Liver (tissue), 3 donors: ENCODE results near the gene RPS6KA4.

Source experiments
- CTCF ChIP-seq: fragments of 150-350 bp; IDR thresholded peaks from 2 replicates; pipeline ENCODE4 v1.5.1; 2017; ENCODE audit warnings: improper control_type of control experiment, low read depth, low read length; ENCODE audit not compliant: missing input control
- GABPA ChIP-seq, 2 donors: IDR thresholded peaks in 1 of 2; conservative IDR thresholded peaks in 1 of 2; 2 replicates each; pipeline ENCODE4 v1.6.1; 2016; ENCODE audit warnings: antibody characterized with exemption in 2 of 2, mild to moderate bottlenecking in 1 of 2, moderate library complexity in 1 of 2
- HNF4A ChIP-seq, 2 donors: conservative IDR thresholded peaks; 2 replicates each; pipeline ENCODE4 v1.6.1; 2016; ENCODE audit warnings: antibody characterized with exemption in 2 of 2, mild to moderate bottlenecking in 2 of 2
- NR2F2 ChIP-seq: IDR thresholded peaks from 2 replicates; pipeline ENCODE4 v1.6.1; 2016; ENCODE audit warnings: antibody characterized with exemption
- REST ChIP-seq: IDR thresholded peaks from 2 replicates; pipeline ENCODE4 v1.6.1; 2016; ENCODE audit warnings: antibody characterized with exemption, mild to moderate bottlenecking
- RXRA ChIP-seq, 2 donors: IDR thresholded peaks; 2 replicates each; pipeline ENCODE4 v1.6.1; 2017 to 2018; ENCODE audit warnings: antibody characterized with exemption in 2 of 2, mild to moderate bottlenecking in 1 of 2
- SP1 ChIP-seq: IDR thresholded peaks from 2 replicates; pipeline ENCODE4 v1.6.1; 2018; ENCODE audit warnings: antibody characterized with exemption, mild to moderate bottlenecking
- TAF1 ChIP-seq: conservative IDR thresholded peaks from 2 replicates; pipeline ENCODE4 v1.6.1; 2016; ENCODE audit warnings: antibody characterized with exemption, mild to moderate bottlenecking
- YY1 ChIP-seq: IDR thresholded peaks from 2 replicates; pipeline ENCODE4 v1.6.1; 2016; ENCODE audit warnings: antibody characterized with exemption, mild to moderate bottlenecking
- donor health status: healthy.
- donor health status: healthy.

- TF ChIP-seq CTCF (no peak), NR2F2 (no peak), YY1 (no peak), HNF4A (conservative IDR thresholded peaks at IDR 0.05) (no peak), GABPA (IDR thresholded peaks at IDR 0.05 in 1 of 2, conservative IDR thresholded peaks at IDR 0.05 in 1 of 2) (no peak), REST (no peak), TAF1 (no peak), RXRA (IDR thresholded peaks at IDR 0.05) (no peak), SP1 (no peak)
Observed at GRCh38 chr11:64385945-64386704, 27.2 kb downstream of the RPS6KA4 start.
